ENCODE measurements around the gene CDH4.

GRCh38 chr20:61519488-61519887 is 267.4 kb downstream of the CDH4 start:
- TF ChIP-seq CTCF (conservative IDR thresholded peaks at IDR 0.05): no peak
- TF ChIP-seq EZH2 (IDR thresholded peaks at IDR 0.05; ENCODE audit: low read depth): no peak
